NCI-H146 treated with DMSO at 0.1 percent for 48 hours (cell line): ENCODE data around the gene NAA38.
A peak's percentile ranks its signal among the peaks of the same experiment; 100 is the strongest.

Experiments used
- DNase-seq: peaks from one replicate; lab custom pipeline; 2025; ENCODE audit not compliant: unreplicated experiment; lab: John Stamatoyannopoulos, UW

Gene NAA38, protein sequence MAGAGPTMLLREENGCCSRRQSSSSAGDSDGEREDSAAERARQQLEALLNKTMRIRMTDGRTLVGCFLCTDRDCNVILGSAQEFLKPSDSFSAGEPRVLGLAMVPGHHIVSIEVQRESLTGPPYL

DNA sequence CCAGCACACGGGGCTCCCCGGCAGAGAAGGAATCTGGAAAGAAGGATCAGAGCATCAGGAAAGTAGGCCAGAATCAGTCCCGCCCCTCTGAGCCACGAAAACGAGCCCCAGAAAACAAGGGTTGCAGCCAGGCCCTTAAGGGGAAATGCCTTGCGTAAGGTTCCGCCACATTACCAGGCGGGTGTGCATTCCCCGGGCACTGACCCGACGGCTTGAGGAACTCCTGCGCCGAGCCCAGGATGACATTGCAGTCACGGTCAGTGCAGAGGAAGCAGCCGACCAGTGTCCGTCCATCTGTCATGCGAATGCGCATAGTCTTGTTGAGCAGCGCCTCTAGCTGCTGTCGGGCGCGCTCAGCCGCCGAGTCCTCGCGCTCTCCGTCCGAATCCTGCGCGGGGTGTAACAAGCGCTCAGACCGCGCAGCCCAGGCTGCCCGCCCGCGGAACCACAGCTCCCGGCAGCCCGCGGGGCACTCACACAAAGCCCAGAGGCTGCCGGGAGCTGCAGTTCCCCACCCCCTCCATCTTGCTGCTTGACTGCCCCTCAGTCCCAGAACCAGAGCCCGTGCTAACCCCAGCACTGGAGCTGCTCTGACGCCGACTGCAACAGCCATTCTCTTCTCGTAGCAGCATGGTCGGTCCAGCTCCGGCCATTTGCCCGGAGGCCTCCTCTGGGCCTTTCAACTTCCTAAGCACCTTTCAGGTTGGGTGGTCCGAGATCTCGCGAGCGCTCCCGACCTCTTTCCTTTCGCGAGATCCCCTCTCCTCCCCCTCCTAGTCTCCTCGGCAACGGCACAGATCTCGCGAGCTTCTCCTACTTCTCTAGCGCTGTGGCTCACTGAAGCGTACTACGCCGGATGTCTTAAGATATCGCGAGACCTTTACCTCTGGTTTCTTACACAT lies at the start of gene NAA38:
TSS of gene NAA38 (minus strand) at position 749 of the 902 bp plus-strand sequence. CDS start at position 653, 96 bp downstream.
- peak; percentile 99 for DNase-seq

DNA sequence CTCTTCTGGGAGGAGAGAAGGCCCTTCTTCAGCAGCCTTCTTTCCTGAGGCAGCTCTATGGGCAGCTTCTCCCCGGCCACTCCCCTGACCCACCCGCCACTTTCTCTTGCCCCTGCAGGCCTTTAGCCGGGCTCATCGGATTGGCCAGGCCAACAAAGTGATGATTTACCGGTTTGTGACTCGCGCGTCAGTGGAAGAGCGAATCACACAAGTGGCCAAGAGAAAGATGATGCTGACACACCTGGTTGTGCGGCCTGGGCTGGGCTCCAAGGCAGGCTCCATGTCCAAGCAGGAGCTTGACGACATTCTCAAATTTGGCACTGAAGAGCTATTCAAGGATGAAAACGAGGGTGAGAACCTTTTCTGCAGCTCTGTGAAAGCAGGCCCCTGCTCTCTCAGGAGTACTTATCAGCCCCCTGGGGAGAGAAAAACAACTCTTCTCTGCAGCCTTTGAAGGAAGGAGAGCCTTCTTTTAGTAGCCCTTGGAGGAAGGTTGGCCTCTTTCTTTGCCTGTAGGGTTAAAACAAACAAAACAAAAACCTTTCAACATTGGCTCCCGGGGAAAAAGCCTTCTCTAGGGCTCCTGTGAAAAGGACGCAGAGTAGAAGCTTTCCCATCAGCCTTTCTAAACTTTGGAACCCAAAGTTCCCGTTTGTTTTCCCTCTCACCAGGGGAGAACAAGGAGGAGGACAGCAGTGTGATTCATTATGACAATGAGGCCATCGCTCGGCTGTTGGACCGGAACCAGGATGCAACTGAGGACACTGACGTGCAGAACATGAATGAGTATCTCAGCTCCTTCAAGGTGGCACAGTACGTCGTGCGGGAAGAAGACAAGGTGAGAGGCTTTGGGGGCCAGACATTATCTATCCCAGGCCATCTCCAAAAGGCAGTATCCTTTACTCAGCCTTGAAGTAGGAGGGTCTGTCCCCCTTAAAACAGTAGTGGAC lies 46.1 kb upstream of the NAA38 start:
- no peak for DNase-seq

DNA sequence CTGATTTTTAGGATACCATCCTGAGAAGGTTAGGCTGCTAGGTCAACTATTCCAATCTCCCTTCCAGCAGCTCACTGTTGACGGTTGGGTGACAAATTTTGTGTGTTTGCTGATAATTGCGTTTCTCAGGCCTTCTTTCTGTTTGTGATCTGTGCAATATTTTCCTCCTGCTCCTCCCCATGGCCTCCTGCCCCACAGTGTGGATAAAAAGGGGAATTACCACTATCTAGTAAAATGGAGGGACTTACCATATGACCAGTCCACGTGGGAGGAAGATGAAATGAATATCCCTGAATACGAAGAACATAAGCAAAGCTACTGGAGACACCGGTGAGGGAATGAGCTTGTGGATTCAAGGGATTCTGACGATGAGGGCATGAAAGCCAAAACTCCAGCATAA lies 40.4 kb upstream of the NAA38 start:
- no peak for DNase-seq

DNA sequence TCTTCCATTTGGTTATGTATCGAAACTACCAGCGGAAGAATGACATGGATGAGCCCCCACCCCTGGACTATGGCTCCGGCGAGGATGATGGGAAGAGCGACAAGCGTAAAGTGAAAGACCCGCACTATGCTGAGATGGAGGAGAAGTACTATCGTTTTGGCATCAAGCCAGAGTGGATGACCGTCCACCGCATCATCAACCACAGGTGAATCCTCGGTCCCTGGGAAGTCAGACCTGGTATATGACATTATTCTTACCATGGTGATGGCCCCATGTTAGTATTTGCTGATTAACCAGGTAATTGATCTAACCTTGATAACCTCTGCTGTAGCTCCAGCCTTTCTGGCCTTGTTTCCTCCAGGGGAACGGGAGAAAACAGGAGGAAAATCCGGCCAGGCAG lies 39.7 kb upstream of the NAA38 start:
- DNase-seq = no peak

DNA sequence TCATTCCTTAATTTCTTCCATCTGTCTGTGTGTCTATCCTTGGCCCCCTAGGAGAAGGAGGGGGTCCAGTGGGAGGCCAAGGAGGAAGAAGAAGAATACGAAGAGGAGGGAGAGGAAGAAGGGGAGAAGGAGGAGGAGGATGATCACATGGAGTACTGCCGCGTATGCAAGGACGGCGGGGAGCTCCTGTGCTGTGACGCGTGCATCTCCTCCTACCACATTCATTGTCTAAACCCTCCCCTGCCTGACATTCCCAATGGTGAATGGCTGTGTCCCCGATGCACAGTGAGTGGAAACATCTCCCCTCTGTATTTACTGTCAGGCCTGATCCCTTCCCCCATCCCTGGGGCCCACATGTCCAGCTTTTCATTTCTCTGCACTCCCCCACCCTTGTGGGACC lies 37.5 kb upstream of the NAA38 start:
- no peak for DNase-seq

DNA sequence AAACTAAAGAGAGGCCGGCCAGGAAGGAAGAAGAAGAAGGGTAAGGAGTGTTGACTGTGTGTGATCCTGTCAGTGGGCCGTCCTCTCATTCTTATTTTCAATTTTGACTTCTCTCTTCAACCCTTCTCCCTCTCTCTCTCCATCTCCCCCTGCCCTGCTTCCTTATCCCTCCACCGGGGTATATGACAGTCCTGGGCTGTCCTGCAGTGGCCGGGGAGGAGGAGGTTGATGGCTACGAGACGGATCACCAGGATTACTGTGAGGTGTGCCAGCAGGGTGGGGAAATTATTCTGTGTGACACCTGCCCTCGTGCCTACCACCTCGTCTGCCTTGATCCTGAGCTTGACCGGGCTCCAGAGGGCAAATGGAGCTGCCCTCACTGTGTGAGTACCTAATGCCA lies 36.9 kb upstream of the NAA38 start:
- DNase-seq = no peak

DNA sequence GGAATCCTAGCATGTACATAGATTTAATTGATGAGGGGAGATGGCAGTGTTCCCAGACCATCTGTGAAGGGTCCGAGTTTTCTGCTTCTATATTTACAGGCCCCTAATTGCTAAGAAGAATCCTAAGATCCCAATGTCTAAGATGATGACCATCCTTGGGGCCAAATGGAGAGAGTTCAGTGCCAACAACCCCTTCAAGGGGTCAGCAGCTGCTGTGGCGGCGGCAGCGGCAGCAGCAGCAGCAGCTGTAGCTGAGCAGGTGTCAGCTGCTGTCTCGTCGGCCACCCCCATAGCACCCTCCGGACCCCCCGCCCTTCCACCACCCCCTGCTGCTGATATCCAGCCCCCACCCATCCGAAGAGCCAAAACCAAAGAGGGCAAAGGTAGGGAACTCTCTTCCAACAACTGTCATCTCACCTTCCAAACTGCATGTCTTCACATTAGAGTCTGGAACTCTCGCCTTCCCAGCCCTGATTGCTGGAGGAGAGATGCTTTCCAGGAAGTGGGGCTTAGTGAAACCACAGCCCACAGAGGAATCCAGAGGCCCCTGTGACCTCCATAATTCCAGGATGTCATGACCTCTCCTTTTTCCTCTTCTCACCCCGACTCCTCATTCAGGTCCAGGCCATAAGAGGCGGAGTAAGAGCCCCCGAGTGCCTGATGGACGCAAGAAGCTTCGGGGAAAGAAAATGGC lies 36.0 kb upstream of the NAA38 start:
- DNase-seq = no peak

DNA sequence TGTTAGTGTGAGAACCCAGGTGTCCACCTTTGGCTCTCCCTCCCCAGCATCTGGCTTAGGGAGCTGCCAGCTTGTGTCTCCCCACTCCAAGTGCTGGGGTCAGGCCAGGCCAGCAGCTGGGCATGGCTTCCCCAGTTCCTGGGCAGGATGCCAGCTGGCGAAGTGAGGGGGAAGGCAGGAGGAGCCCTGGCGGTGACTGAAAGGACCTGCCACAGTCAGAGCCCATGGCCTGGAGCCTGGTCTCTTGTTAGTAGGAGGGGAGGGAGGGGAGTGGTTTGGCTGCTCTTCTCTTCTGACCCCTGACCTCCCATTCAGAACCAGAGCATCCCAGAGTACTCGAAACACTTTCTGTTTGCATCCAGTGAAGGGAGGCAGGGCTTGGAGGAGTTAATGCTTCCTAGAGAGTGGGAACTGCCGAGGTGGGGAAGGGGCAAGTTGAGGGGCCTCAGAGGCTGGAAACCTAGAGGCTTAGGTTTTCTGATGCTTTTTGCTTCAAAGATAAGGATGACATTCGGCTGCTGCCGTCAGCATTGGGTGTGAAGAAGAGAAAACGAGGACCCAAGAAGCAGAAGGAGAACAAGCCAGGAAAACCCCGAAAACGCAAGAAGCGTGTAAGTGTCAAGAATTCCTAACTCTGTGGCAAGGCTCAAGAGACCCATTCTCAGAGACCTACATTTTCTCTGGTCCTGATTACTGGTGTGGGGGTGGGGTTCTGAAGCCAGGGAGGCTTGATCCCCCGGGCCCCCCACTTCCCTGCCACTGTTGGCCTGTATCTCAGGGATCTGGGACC lies 32.0 kb upstream of the NAA38 start:
- peak; percentile 69 for DNase-seq

DNA sequence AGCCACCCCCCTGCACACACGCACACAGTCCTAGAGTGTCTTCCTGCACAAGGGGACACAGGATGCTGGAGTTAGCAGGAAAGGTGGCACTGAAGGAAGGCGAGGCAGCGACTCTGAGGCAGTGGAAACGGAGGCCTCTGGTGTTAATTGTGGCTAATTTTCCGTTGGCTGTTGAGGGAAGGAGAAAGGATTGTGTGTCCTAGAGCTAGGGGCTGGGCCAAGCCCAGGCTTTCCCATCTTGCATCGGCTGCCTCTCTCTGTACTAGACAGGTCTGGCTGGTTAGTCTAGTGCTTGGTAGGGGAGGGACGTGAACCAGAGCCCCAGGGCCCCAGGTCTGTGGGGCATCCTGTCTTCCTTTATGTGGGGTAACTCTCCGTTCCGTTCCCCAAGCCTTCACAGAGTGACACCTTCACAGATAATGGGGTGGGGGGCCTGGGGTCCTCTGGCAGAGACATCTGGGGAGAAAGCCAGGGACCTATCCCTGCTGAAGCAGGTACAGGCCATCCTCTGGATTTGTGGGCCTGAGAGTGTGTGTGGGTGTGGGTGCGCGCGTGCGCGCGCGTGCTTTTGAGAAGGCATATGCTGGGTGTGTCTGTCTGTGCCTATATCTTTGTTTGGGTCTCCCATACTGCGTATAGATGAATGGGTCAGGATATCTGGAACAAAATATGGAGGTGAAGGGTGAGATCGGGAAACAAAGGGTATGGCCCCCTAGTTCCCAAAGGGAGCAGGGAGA lies 31.0 kb upstream of the NAA38 start, which contains the start of gene CHD3:
TSS of gene CHD3 (plus strand) at position 606 of the 737 bp plus-strand sequence. CDS start 212 bp downstream, outside the sequence.
- DNase-seq = no peak

DNA sequence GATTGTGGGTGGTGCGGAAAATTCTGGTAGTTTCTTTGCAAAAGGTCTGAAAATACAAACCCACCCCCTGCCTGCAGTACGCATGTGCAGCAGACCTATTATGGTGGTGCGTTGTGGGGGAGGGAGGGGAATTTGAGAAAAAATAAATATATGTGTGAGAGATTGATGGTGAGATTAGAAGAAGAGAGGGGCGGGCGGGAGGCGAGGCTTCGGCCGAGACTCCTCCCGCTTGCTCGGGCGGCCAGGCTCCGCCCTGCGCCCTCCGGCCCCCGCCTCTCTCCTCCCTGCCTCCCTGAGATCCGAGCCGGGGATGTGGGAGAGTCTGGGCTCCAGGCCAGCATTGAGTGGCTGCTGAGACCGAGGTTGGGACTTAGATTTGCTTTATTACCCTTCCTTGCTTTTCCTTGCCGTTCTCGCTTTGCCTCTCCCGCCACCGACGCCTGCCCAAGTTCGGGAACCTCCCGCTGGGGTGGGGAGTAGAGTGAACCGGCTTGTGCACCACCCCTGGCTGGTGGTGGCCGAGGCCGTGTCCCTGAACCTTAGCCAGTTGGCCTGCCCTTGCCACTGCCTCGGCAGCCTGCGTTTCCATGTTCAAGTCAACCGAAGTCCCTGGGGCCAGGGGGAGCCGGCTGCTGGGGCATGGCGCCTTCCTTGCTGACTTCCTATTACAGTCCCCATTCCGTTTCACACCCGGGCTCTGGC lies 30.3 kb upstream of the NAA38 start:
- DNase-seq = peak; percentile 86

DNA sequence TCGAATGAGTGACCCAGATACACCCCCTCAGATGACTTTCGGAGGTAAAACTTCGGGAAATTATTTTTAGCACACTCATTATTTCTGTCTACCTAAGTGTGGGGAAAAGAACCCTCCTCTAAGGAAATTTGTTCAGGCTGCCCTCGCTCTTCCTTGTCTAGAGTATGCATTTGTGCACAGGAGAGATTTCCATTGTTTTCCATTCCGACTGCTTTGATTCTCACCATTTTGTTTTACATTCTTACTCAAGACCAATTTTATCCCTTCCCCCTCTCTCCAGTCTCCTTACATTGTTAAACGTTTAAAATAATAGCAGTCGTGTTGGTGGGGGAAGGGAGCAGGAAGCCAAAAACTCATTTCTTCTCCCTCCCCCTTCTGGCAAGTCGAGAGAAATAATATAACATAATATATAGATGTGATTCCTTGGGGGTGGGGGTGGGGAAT lies 29.7 kb upstream of the NAA38 start:
- DNase-seq = no peak

DNA sequence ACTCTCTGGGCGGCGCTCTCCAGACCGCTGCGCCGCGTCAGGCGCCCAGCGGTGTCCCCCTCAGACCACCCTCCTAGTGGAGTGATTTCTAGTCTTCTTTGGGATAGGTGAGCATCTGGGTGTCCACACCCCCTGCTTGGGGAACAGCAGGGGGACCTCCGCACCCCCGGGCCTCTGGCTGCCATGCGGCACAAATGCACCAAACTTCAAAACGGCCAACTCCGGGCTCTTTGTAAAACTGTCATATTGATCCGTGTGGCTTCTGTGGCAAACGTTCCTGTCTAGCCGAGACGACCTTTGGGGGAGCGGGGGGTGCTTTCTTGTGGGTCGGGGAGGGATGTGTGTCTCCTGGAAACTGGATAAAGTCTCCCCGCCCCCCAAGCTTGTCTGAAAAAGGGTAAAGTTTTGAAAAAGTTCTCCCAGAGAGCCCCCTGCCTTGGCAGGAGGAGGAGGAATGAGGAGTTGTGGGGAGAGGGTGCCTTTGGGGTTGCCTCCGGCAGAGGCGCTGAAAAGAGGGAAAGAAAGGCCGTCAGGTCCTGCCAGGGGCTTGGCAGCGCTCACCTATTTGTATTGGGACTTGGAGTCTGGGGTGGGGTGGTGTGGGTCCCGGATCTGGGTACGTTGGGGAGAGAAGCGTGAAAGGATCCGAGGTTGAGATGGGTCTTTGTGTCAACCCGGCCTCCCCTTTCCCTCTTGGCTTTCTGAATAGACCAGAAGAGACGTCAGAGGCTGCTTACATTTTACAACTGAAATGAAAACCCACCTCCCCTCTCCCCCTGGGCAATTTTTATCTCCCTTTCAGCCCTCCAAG lies 29.1 kb upstream of the NAA38 start:
- peak; percentile 16 for DNase-seq

DNA sequence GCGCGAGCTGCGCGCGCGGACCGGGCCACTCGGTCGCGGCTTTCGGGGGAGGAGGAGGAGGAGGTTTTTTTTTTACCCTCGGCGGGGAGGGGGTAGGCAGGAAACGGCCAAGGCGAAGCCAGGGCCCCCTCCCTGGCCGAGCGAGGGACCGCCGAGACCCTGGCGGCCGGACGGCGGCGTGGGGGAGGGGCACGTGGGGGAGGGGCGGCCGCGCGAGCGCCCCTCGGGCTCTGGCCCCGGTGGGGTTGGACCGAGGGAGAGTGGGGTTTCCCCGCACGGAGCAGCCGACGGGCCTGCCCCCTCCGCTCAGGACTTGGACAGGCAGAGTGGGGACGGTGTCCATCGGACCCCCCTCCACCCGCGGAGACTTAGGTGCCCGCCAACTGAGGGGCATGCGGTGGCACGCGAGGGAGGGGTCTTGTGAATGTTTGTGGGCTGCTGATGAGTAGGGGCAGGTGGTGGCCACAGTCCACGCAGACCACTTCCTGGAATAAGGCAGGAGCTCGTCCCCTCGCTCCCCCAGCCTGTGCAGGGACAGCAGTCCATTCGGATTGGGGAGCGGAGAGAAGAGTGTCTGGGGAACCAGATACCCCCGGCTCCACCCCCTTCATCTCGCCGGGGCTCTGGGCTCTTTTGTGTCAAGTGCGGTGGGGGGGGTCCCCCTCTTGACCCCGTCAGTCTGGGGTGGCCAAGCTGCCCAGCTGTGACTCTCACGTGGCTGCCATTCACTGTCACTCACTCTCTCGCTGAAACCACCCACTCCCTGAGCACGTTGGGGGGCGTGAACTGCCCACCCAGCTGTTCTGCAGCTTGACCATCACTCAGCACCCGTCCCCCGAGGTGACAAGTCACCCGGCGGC lies 28.2 kb upstream of the NAA38 start:
- DNase-seq = peak; percentile 55

DNA sequence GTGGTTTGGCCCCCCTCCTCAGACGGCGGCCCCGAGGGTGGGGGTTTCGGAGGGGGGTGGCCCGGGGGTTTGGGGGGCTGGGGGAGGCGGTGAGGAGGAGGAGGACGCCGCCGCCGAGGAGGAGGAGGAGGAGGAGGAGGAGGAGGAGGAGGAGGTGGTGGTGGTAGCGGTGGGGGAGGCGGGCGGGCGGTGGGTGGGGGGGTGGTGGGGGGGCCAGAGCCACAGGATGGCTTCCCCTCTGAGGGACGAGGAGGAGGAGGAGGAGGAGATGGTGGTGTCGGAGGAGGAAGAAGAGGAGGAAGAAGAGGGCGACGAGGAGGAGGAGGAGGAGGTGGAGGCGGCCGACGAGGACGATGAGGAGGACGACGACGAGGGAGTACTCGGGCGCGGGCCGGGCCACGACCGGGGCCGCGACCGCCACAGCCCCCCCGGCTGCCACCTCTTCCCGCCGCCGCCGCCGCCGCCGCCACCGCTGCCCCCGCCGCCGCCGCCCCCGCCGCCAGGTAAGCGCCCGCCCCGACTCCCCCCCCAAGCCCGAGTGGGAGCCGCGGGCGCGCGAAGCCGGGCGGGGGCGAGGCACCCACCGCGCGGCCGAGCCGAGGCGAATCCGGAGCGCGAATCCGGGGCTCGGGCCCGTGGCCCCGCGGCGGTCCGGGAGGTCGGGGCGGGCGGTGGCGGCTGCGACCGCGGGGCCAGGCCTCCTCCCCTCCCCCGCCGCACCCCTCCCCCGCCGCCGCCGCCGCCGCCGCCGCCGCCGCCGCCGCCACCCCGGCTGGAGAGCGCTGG lies 27.4 kb upstream of the NAA38 start:
- no peak for DNase-seq

DNA sequence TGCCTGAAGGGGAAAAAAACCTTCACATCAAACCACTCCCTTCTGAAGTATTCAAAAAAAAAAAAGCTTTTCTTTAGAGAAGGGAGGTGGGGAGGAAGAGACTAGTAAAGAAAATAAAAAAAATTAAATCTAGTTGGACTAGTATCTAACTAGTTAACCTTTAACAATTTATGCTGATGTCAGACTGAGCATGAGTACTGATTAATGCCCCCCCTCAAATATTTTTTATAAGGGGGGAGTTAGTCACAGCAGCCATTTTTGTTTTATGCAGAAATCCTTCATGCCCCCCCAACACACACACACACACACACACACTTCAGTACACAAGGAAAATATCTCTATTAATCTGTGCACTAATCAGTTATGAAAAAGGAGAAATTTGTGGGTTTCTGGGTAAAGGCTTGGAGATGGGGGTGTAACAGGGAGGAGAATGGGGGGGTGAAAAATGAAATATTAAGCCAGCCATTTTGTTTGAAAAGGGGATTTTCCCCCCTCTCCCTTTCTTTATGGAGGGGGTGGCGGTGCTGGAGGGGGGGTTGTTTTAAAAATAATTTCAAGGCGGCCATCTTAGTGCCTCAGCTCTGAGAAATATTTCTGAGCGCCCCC lies 26.5 kb upstream of the NAA38 start:
- no peak for DNase-seq

DNA sequence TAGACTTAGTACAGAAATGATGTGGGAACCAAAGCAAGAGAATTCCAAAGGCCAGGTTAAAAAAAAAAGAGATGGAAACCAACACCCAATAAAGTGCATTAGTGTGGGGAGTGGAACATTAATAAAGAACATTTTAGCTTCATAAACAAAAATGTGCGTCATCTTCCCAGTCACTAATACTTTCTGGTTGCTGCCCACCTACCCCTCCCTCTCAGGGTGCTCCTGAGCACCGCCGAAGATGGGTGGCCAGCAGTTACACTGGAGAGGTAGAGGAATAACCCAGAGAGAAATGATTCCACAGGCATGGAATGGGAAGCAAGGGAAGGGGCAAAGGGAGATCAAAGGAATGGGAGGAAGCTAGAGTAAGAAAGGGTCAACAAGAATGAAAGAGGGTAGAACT lies 25.3 kb upstream of the NAA38 start:
- DNase-seq = no peak
